GM19193 (cell line): ENCODE measurements around the gene KCTD10.

Experiments
- POLR2A ChIP-seq: IDR thresholded peaks from 4 replicates; pipeline ENCODE4 v1.6.1; 2011; ENCODE audit not compliant: insufficient read depth, insufficient read length; ENCODE audit errors: extremely low read depth

Gene KCTD10

DNA sequence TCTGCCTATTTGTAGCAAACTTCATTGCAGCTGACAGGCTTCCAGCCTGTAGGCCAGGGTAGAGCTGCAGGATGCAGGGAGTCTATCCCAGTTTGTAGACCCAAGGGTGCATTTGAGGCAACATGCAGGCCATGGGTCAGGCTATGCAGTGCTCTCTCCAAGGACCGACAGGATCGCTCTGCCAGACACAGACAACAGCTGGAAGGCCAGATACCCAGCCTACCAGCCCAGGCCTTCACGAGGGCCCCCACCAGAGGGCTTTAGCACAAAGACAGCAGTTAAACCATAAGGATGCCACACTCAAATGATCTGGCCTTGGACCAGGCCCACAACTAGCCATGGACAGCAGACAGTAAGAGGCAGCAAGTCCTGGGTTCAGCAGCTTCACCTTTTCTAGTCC lies 10.3 kb downstream of the KCTD10 start:
- TF ChIP-seq POLR2A: no peak

DNA sequence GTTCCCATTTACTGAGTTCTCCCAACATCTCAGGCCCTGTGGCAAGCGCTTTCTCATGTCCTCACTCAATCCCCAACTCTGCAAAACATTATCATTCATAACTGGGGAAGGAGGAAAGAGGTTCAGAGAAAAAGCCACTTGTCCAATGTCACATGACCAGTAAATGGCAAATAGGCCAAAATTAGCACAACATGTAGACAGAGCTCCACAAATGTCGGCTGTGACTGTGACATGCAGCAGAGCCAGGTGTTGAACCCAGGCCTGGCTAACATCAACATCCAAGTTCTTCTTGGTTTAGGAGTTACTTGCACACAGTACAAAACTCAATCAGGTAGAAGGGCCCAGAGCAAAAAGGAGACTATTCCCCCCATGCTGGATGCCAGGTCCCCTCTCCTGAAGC lies 10.8 kb downstream of the KCTD10 start:
- no peak for TF ChIP-seq POLR2A

DNA sequence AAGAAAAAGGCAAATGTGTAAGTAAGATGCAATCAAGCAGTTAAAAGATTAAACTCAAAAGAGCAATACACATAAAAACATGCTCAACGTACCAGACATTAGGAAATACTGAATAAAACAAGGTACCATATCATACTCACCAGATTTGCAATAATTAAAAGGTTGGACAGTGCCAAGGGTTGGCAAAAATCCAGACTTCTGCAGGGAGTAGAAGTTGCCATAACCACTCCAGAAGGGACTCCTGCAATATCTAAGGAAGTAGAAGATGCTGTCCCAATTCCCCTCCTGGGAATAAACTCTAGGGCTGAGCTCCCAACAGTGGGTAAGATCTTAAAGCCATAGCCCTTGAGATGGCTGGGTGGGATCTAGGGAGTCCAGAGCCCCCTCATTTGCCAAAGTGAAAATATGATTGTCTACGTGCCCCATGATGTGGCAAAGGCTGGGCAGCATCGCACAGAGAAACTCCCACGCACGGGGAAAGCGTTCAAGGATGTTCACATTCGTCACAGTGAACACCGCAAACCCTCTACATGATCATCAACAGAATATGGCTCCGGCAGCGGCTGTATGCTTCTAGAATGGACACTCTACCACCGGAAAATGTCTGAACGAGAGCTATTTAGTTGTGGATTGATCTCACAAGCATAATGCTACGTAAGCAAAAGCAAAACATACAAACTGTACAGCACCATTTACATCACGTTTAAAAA lies 12.3 kb downstream of the KCTD10 start:
- no peak for TF ChIP-seq POLR2A

DNA sequence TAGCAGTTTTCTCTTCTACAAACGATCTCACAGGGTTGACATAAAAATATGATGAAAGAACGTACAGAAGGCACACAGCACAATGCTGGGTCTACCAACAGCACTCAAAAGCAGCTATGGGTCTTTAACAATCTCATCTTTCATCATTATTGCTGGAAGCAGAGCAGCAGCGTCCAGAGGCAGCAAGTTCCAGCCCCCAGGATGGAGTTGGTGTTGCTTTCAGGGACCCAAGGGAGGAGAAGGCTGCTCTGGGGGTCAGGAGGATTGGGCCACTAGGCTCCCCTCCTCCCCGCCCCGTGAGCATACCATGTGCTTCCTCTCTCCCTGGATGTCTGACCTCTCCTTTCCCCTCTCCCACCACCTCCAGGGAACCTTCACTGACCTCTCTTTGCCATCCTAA lies 13.3 kb downstream of the KCTD10 start:
- no peak for TF ChIP-seq POLR2A

DNA sequence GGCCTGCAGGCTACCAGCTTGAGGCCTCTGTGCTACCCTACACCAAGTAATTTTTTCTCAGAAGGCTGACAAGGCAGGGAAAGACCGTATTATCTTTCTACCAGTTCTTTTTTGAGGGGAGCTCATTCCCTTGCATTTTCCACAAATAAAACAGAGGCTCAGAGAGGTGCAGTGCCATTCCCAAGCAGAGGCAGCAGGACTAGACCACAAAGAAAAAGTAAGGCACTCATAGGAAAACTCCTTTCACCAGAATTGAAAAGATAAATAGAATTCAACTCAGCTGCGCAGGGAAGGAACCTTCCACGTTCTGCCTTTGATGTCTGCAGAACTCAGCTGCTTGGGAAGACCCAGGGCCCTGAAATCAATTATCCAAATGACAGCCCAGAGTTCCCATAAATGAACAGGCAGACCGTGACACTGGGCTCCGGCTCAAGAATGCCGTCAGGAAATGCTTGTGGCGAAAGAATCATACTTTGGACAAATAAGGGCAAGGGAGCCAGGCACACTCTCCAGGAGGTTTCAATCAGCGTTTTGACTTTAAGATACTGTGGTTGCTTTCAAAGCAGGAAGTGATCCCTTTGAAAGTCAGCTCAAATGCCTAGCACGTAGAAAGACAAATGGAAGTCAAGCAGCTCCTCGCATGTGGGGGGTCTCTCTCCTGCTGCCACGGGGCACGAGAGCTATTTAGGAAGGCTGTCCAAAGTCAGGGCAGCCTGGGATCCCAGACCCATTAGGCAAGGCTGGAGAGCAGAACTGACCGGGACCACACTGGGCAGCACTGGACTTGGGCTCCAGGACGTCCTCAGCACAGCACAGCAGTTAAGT lies 14.0 kb downstream of the KCTD10 start:
- TF ChIP-seq POLR2A: no peak

DNA sequence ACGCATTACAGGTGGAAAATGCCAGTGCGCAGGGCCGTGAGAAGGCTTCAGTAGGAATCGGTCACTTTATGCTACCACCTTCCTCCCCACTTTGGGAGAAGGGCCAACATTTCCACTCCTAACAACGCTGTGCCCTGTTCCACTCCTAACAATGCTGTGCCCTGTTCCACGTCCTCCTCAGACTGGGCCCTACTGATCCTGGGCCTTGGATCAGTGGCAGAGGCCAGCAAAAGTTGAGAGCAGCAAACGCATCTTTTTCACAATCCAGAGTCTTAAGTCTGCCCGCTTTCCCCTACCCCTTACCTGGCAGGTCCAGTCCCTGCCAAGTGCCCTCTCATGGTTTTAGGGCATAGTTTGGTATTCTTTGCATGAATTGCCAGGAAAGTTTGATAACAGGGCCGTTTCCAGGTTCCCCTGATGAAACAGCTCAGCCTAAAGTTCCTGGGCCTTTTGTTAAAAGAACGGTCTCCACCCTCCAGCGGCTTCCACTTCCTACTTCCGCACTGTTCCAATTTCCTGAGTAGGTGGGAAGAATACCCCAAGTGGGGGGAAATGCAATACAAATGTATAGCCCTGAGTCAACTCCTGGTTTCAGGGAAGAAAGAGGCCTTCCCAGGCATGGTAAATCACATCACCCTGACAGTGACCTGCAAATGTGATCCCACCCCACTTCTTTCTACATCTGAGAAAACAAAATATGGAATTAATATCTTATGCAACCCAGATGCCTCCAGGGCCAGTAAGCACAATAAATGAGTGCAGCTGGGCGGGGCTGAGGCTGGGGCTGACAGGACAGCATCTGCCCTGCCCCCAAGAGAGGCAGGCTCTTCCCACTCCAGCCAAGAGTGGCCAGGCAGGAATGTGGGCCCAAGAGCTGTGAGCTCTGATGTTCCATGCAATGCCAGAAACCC lies 15.0 kb downstream of the KCTD10 start:
- TF ChIP-seq POLR2A: no peak

DNA sequence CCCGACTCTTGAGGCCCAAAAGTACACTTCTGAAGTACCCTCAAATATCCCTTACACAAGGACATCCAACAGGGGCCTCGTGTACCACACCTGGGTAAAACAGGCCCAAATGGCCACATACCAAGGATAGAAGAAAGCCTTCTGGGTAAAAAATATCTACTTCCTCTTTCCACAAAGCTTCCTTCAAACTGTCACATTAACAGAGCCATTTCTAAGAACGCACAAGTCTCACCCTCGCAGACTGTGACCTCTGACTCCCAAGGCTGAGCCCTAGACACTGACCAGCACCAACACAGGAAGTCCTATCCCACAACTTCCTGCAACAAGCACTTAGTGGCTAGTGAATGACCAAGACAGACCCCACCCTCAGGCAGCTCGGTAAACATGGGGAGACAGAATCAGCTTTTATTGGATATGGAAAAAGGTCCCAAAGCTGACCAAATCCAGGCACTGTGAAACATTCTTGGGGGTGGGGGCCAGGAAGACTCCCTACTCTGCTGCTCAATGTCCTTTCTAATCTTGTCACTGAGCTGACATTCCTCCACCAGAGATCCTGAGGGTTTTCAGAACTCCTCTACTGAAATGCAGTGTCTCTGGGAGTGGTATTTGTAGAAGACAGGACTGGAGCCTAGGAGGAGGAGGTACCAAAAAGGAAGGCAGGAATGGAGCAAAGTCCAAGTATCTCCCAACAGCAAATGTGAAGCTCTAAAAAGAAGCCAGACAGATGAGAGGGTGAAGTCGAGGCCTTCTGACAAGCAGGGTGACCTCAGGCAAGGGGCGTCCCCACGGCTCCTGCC lies 15.9 kb downstream of the KCTD10 start:
- TF ChIP-seq POLR2A: no peak

DNA sequence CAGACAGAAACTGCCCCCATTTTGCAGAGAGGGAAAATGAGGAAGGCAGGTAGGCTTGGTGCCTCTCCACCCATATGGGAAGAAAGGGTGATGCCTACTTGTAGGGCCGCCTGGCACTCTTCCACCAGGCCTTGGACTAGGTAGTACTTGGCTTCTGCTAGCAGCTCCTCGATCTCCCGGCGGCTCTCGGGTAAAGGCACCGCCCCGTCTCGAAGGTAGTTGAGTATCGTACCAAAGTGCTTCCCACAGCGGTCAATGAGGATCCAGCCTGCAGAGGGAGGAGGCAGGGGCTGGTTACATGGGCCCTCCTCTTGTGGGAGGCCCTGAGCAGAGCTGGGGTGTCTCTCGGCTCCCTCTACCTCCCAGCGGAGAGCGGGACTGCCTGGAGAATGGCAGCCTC lies 16.6 kb downstream of the KCTD10 start:
- TF ChIP-seq POLR2A: no peak

DNA sequence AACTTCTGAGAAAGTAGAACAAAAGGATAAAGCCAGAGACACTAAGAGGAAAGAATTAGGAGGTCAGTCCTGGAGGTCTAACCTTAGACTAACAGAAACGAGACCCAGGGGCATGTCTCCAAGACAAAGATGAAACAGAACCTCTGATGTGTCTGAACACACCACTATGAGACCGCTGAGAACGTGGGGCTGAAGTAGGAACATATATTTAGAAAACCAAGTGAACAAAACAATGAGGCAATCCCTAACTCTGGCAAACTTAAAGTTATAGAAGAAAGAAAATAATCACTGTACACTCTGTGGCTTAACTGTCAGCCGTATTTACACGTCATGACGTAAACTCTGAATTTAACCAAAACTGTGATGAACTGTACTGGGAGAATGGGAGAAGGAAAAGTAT lies 17.9 kb downstream of the KCTD10 start:
- no peak for TF ChIP-seq POLR2A

DNA sequence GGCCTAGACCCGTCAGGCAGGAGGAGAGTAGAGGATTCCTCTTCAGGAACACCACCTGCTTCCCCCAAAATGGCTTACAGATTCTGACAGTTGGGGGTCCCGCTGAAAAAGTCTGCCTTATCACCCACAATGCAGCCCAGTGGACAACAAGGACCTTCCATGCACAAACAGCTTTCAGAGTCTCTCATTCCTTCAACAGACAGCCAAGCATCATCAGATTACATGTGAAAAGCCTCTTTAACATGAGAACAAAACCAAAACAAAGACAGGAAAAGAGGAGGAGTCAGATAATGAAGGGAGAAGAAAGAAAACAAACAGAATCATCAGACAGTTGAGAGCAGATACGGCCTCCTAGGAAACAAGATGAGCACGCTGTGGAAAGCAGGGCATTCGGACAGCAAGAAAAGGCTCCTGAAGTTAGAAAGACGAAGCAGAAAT lies 18.3 kb downstream of the KCTD10 start:
- no peak for TF ChIP-seq POLR2A

DNA sequence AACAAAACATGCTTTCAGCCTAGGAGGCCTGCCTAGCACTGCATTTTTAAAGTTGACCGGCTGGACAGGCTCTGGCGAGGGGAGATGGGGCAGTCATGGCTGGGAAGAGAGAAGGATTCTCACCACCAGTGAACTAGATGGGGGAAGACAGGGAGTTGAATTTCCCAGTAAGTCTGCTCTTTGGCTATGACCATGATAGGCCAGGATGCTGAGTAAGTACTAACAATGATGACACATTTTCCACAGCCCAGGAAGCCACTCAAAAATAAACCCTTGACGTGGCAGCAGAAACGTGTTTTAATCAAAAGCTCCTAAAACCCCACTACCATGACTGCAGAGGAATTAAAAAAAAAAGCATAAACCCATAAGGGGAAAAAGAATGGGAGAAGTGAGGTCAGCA lies 19.0 kb downstream of the KCTD10 start:
- no peak for TF ChIP-seq POLR2A

DNA sequence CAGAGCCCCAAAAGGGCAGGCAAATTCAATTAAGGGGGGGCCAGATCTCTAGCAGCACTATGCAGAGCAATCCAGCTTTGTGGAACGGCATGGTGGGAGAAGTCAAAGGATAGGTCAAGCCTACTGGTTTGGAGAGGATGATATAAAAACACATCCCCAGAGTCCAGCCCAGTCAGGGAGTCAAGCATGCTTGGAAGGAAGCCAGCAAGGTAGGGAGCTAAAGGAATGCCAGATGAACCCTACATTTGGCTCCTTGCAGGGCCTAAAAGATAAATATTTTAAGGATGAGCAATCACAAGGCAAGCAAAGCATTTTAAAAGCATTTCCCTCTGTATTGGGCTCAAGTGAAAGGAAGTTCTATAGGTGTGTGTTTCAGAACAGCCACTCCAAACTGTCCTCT lies 21.4 kb downstream of the KCTD10 start:
- no peak for TF ChIP-seq POLR2A

DNA sequence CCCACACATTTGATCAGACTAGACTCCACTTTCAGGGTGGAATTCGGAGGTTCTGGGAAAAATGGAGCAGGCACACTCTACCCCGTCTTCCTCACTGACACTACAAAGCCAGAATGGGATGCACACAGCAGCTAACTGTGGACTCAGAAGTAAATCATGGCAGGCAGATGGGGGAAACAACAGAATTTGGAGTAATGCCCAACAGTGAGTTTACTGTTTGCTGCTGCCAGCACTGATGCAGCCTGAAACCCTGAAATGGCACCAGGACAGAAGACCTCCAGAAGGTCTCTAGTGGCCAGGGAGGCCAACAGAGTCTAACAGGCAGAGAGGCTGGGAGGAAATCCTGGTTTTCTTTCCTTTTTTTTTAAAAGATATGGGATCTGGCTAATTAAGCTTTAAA lies 24.6 kb downstream of the KCTD10 start:
- no peak for TF ChIP-seq POLR2A

DNA sequence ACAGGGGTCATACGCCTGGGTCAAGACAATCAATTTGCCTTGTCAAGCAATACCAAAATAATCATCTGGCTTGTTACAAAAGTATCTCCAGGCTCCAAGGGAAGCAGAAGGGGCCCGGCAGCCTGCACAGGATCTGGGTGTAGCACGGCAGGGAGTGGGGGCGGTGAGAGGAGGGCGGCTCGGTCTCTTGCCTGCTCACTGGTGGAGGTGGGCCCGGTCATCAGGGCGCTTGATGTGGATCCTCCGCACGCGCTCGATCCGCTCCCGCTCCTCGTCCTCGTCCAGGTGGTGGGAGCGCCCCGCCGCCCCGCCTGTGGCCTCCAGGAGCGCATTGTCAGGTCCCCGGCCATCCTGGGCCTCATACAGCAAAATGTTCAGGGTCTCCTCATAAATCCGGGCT lies 25.7 kb downstream of the KCTD10 start:
- no peak for TF ChIP-seq POLR2A
